Endothelial cell of umbilical vein (primary cell): ENCODE results near the gene EIF4E1B. TPM values are rescaled to one million over a fixed set of nuclear protein-coding genes. Genes with fewer than 3 reads are reported as not detected.

Experiments
- BruUV-seq: library from RNA; stranded (reverse); fragments of 400-500 nt; replicated peaks from 2 replicates; lab custom pipeline; 2021; lab: Mats Ljungman, UMichigan
- CTCF ChIA-PET: fragments of 300-600, 350-600 bp; sonication (Branson Sonifier 250); formaldehyde crosslinking; loops from one replicate; lab custom pipeline; 2021; ENCODE audit warnings: antibody characterized with exemption, inconsistent platforms; lab: Charles Lee
- POLR2A ChIA-PET: fragments of 300-600, 350-600 bp; sonication (Branson Sonifier 250); formaldehyde crosslinking; loops from one replicate; lab custom pipeline; 2021; ENCODE audit warnings: antibody characterized with exemption, inconsistent platforms; lab: Charles Lee
- DNase-seq: peaks from one replicate; pipeline ENCODE4 v3.0.0-alpha.2; 2011; ENCODE audit warnings: low read depth, low spot score
- FAIRE-seq: peaks from 2 replicates; lab custom pipeline; 2011; peaks lifted over from hg19 to GRCh38; lab: Jason Lieb, UNC
- H2AFZ ChIP-seq: 2 replicates; pipeline ENCODE4 v1.6.0; 2012; ENCODE audit warnings: low read depth, low read length, control low read depth, inconsistent platforms
- H3K27ac ChIP-seq: 2 replicates; pipeline ENCODE4 v1.5.1; 2011; ENCODE audit warnings: low read depth, mild to moderate bottlenecking, control low read depth, low read length, moderate library complexity; ENCODE audit not compliant: insufficient read depth
- H3K27me3 ChIP-seq, 2 experiments: 2 replicates each; pipeline versions ENCODE4 v1.6.0 to v1.6.1; 2011; ENCODE audit warnings: low read length in 2 of 2, mixed read lengths in 1 of 2; ENCODE audit not compliant: control insufficient read depth in 2 of 2, insufficient read depth in 2 of 2
- H3K36me3 ChIP-seq, 2 experiments: 2 replicates in 1 of 2; 3 replicates in 1 of 2; pipeline ENCODE4 v1.5.1; 2011; ENCODE audit warnings: low read length in 2 of 2, mild to moderate bottlenecking in 1 of 2, moderate library complexity in 1 of 2; ENCODE audit not compliant: control insufficient read depth in 2 of 2, insufficient read depth in 2 of 2; ENCODE audit errors: extremely low read depth in 1 of 2
- H3K4me1 ChIP-seq: 3 replicates; pipeline ENCODE4 v1.5.1; 2011; ENCODE audit warnings: mild to moderate bottlenecking, low read length; ENCODE audit not compliant: control insufficient read depth, insufficient read depth; ENCODE audit errors: extremely low read depth
- H3K4me2 ChIP-seq: 2 replicates; pipeline ENCODE4 v1.6.1; 2011; ENCODE audit warnings: low read length, control low read depth, mixed read lengths; ENCODE audit not compliant: insufficient read depth
- H3K4me3 ChIP-seq, 3 experiments: fragments of 200-600 bp in 1 of 3; sonication (generic), shearing (Covaris generic) in 1 of 3; replicated peaks in 1 of 3; 2 replicates each; pipeline ENCODE4 v1.5.1; 2011 to 2016; ENCODE audit warnings: control low read depth in 3 of 3, low read length in 3 of 3, mild to moderate bottlenecking in 2 of 3, inconsistent platforms in 1 of 3, low read depth in 1 of 3, moderate library complexity in 1 of 3; ENCODE audit not compliant: insufficient read depth in 1 of 3
- H3K79me2 ChIP-seq: 2 replicates; pipeline ENCODE4 v1.6.0; 2012; ENCODE audit warnings: low read length, inconsistent platforms; ENCODE audit not compliant: control insufficient read depth, insufficient read depth
- H3K9ac ChIP-seq: replicated peaks from 2 replicates; pipeline ENCODE3; 2011; ENCODE audit warnings: low read length, control low read depth; ENCODE audit not compliant: insufficient read depth; ENCODE audit errors: extremely low read depth
- H3K9me1 ChIP-seq: replicated peaks from 3 replicates; pipeline ENCODE4 v1.6.0; 2011; ENCODE audit warnings: mild to moderate bottlenecking, low read length; ENCODE audit not compliant: control insufficient read depth, insufficient read depth; ENCODE audit errors: extremely low read depth
- H3K9me3 ChIP-seq: replicated peaks from 2 replicates; pipeline ENCODE4 v1.5.1; 2012; ENCODE audit warnings: low read length, inconsistent platforms; ENCODE audit not compliant: control insufficient read depth, insufficient read depth
- H4K20me1 ChIP-seq: replicated peaks from 2 replicates; pipeline ENCODE3; 2011; ENCODE audit warnings: mild to moderate bottlenecking, low read length; ENCODE audit not compliant: control insufficient read depth, insufficient read depth; ENCODE audit errors: extremely low read depth
- EZH2 ChIP-seq: IDR thresholded peaks from 2 replicates; pipeline ENCODE4 v1.6.1; 2012; ENCODE audit warnings: borderline replicate concordance, low read depth, mild to moderate bottlenecking, moderate library complexity, low read length, inconsistent platforms; ENCODE audit not compliant: severe bottlenecking
- FOS ChIP-seq: IDR thresholded peaks from 2 replicates; pipeline ENCODE4 v1.6.1; 2011; ENCODE audit warnings: mild to moderate bottlenecking, low read length, moderate library complexity, borderline replicate concordance; ENCODE audit not compliant: insufficient read depth
- GATA2 ChIP-seq: IDR thresholded peaks from 2 replicates; pipeline ENCODE4 v1.7.0; 2011; ENCODE audit warnings: low read depth, mild to moderate bottlenecking, moderate library complexity, mixed read lengths, low read length; ENCODE audit not compliant: insufficient read length, insufficient read depth
- JUN ChIP-seq: IDR thresholded peaks from 2 replicates; pipeline ENCODE4 v1.6.1; 2011; ENCODE audit warnings: borderline replicate concordance, low read depth; ENCODE audit not compliant: insufficient read length, insufficient read depth
- MAX ChIP-seq: IDR thresholded peaks from 2 replicates; pipeline ENCODE4 v1.6.1; 2011; ENCODE audit not compliant: insufficient read depth, insufficient read length
- MYC ChIP-seq: IDR thresholded peaks from one replicate; pipeline ENCODE4 v1.6.1; 2011; ENCODE audit warnings: mild to moderate bottlenecking, low read depth, low read length
- POLR2A ChIP-seq: IDR thresholded peaks from 2 replicates; pipeline ENCODE4 v1.6.1; 2012; ENCODE audit warnings: low read depth, mild to moderate bottlenecking, control low read depth, low read length
- POLR2AphosphoS5 ChIP-seq: IDR thresholded peaks from 2 replicates; pipeline ENCODE4 v1.6.1; 2012; ENCODE audit warnings: low read depth, mild to moderate bottlenecking, control low read depth, low read length, moderate library complexity; ENCODE audit not compliant: insufficient read depth
- dilution Hi-C: fragments of 300-500 bp; cut with MboI; formaldehyde crosslinking; loops from one replicate; pipeline ENCODE4 v1.15.0; 2019; ENCODE audit warnings: low sequenced_read_pairs; ENCODE audit not compliant: extremely low pct_ligation_motif_present
- intact Hi-C: fragments of 100-400 bp; cut with micrococcal nuclease; formaldehyde crosslinking; loops from one replicate; pipeline ENCODE4 v1.10.0; 2022
- polyA plus RNA-seq, 4 experiments: library from polyadenylated mRNA; depleted of rRNA in 3 of 4; stranded (reverse) in 3 of 4; unstranded in 1 of 4; fragments of >200 nt; gene quantifications; 2 replicates each; pipeline versions ENCODE4 v1.2.1 to v1.2.3, GENCODE V29; 2011 to 2012; ENCODE audit warnings: missing spikeins in 1 of 4
- total RNA-seq: library from RNA; stranded (reverse); gene quantifications from 2 replicates; pipeline ENCODE4 v1.2.3, GENCODE V29; 2021
- TF ChIP-seq, protein P1 (sequence below), 2 donors: IDR thresholded peaks; 1 replicate in 1 of 2; 2 replicates in 1 of 2; pipeline ENCODE4 v1.5.1; 2011; ENCODE audit warnings: low read length in 2 of 2, mild to moderate bottlenecking in 2 of 2, moderate library complexity in 2 of 2, control low read depth in 1 of 2, inconsistent platforms in 1 of 2, low read depth in 1 of 2; ENCODE audit not compliant: insufficient read depth in 1 of 2; ENCODE audit errors: extremely low read depth in 1 of 2

EIF4E1B gene
- total and polyA plus RNA-seq, 2 donors (not counting 3 experiments of a cell fraction or from before 2014, with no cell fraction given), result not detected

DNA sequence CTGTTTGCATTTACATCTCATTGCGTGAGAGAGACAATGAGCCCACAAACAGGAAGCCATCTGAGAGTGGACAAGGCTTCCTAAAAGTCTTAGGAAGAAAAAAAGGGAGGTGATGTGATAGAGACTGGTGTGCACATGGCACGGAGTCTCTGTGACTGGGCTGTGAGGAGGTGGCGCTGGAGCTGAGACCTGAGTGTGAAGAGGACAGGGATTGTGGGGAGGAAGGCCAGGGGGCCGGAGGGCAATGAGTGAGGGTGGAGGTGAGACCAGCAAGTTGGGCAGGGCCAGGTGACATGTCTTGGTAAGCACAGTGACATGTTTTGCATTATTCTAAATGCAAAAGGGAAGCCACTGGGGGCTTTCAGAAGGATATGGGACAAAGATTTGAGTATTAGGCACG lies 61.9 kb downstream of the EIF4E1B start:
- intact Hi-C loops, result no loop called here
- FAIRE-seq, result no peak

More for the DNA sequence above, 61.9 kb downstream of the EIF4E1B start:
- Histone ChIP-seq H3K4me1 (no peaks in the 10 kb centered on the region), H3K36me3 (no peaks in the 10 kb centered on the region), H3K79me2 (no peaks in the 10 kb centered on the region), H3K27me3 (peaks cover 22 to 23% of the 10 kb centered on the region in 2 experiments), H4K20me1 (no peaks in the 10 kb centered on the region), H3K9me3 (no peaks in the 10 kb centered on the region), H3K9me1 (no peaks in the 10 kb centered on the region), H3K4me3 (no peak overlapping the region), H2AFZ (no peak overlapping the region), H3K27ac (no peak overlapping the region), H3K9ac (no peak overlapping the region), H3K4me2 (no peak overlapping the region)
- POLR2A ChIA-PET, result no interaction called here
- dilution Hi-C loops, result no loop called here
- CTCF ChIA-PET, result interaction anchor here (1.2 kb wide), 1 partner anchor 8 kb away, joined by 4 read pairs; no protein-coding TSS in a partner anchor
- no peak for TF ChIP-seq EZH2
- TF ChIP-seq GATA2, result no peak
- TF ChIP-seq POLR2AphosphoS5, result no peak
- no peak for TF ChIP-seq FOS
- TF ChIP-seq MYC, result no peak
- TF ChIP-seq MAX, result no peak
- TF ChIP-seq POLR2A, result no peak
- TF ChIP-seq JUN, result no peak
- TF ChIP-seq, protein P1, sequence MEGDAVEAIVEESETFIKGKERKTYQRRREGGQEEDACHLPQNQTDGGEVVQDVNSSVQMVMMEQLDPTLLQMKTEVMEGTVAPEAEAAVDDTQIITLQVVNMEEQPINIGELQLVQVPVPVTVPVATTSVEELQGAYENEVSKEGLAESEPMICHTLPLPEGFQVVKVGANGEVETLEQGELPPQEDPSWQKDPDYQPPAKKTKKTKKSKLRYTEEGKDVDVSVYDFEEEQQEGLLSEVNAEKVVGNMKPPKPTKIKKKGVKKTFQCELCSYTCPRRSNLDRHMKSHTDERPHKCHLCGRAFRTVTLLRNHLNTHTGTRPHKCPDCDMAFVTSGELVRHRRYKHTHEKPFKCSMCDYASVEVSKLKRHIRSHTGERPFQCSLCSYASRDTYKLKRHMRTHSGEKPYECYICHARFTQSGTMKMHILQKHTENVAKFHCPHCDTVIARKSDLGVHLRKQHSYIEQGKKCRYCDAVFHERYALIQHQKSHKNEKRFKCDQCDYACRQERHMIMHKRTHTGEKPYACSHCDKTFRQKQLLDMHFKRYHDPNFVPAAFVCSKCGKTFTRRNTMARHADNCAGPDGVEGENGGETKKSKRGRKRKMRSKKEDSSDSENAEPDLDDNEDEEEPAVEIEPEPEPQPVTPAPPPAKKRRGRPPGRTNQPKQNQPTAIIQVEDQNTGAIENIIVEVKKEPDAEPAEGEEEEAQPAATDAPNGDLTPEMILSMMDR (IDR thresholded peaks at IDR 0.05; ENCODE audit: extremely low read depth in 1 of 2, insufficient read depth in 1 of 2, low read depth in 1 of 2, low read length in 2 of 2), result no peak
- no peak for DNase-seq
- BruUV-seq, result no TSS peak
